ENCODE data around the gene TMTC2.

Gene TMTC2

GRCh38 chr12:82996168-82996812 is 309.6 kb downstream of the TMTC2 start:
- POLR2A ChIA-PET = no interaction called here
- CTCF ChIA-PET = interaction anchor here (0.8 to 2.0 kb wide), 4 partner anchors 9 to 65 kb away, joined by 3 to 6 read pairs (median 4); no protein-coding TSS in a partner anchor

GRCh38 chr12:82998509-82998908 is 311.8 kb downstream of the TMTC2 start:
- CTCF ChIA-PET = no interaction called here
- POLR2A ChIA-PET = no interaction called here
- TF ChIP-seq CTCF (IDR thresholded peaks at IDR 0.05; ENCODE audit: control extremely low read depth, extremely low read depth, low read depth, missing control alignments) = no peak
- DNase-seq (ENCODE audit: extremely low spot score) = no peak

More at GRCh38 chr12:82996168-82996812, 309.6 kb downstream of the TMTC2 start:
- no peak for TF ChIP-seq CTCF (IDR thresholded peaks at IDR 0.05; ENCODE audit: control extremely low read depth, extremely low read depth, low read depth, missing control alignments)
- no peak for DNase-seq (ENCODE audit: extremely low spot score)

GRCh38 chr12:83003026-83003425 is 316.3 kb downstream of the TMTC2 start:
- ChIA-PET POLR2A (no interaction called here), CTCF (interaction anchor here (0.6 kb wide), 1 partner anchor 49 kb away, joined by 3 read pairs; no protein-coding TSS in a partner anchor)
- no peak for DNase-seq (ENCODE audit: extremely low spot score)
- TF ChIP-seq CTCF (IDR thresholded peaks at IDR 0.05; ENCODE audit: control extremely low read depth, extremely low read depth, low read depth, missing control alignments) = no peak

- no peak for DNase-seq (ENCODE audit: extremely low spot score)
- ChIA-PET POLR2A (no interaction called here), CTCF (interaction anchor here (0.8 to 0.9 kb wide), 2 partner anchors 9 to 13 kb away, joined by 3 read pairs; no protein-coding TSS in a partner anchor)
- no peak for TF ChIP-seq CTCF (IDR thresholded peaks at IDR 0.05; ENCODE audit: control extremely low read depth, extremely low read depth, low read depth, missing control alignments)
Observed at GRCh38 chr12:83005534-83006197, 319.0 kb downstream of the TMTC2 start.

GRCh38 chr12:83008703-83009102 is 322.0 kb downstream of the TMTC2 start:
- no peak for DNase-seq (ENCODE audit: extremely low spot score)
- TF ChIP-seq CTCF (IDR thresholded peaks at IDR 0.05; ENCODE audit: control extremely low read depth, extremely low read depth, low read depth, missing control alignments) = no peak
- POLR2A ChIA-PET = no interaction called here
- CTCF ChIA-PET = no interaction called here

- no peak for TF ChIP-seq CTCF (IDR thresholded peaks at IDR 0.05; ENCODE audit: control extremely low read depth, extremely low read depth, low read depth, missing control alignments)
- no peak for DNase-seq (ENCODE audit: extremely low spot score)
- POLR2A ChIA-PET = no interaction called here
- CTCF ChIA-PET = no interaction called here
Observed at GRCh38 chr12:83010169-83010804, 323.6 kb downstream of the TMTC2 start.

Measured in GM10248 (cell line).